GM19240 (cell line): ENCODE data around the gene LZTR1.

Experiments used
- DNase-seq: peaks from one replicate; pipeline ENCODE4 v3.0.0; 2011; ENCODE audit warnings: low spot score; ENCODE audit not compliant: insufficient read length

The LZTR1 gene

DNA sequence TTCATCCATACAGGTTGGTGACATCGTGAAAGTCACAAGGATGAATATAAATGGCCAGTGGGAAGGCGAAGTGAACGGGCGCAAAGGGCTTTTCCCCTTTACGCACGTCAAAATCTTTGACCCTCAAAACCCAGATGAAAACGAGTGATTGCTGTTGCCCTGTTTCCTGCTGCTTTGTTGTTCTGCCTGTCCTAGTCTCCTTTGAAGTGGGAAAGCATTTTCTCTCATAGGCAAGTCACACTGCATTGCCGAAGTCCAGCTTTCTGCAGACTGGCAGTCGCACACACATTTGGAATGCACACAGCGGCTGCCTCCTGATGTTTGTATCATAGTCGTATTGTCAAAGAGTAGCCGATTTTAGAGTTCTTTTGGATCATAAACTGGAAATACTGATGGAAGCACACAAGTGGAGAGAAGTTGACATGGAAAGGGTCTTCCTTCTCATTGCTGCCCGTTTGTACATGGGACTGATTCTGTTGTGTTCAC, 32.4 kb upstream of the LZTR1 start:
- DNase-seq, result no peak

DNA sequence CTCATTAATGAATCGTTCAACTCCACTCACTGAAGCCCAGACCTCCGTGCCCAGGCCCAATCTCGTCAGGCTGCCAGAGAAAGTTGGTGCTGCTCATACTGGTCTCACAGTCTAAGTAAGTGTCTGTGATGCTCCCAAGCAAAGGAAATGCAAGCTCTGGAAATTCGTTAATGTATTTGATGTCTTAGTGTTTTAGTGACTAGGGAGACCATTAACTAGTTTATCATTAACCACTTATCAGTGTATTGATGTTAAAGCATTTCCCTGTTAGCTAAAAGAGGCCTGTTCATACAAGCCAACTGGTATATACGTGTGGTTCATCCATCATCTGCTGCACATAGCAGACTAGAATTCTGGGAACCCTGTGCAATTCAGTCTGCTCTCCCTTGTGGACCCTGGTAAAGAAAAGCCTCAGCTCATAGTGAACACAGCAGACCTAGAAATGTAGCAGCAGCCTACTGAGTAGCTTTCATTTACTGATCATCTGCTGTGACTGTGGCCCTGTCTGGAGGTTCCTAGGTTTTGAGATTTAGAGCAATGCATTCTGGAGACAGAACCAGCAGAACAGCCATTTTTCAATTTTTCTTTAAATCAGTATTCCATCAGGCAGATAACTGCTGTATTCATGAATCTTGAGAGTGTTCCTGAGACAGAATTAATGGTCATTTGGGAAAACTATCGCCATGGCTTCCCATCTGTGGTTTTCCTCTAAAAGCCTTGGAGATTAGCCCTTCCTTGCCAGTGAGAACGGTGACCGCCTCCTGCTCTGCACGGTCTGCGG, 30.8 kb upstream of the LZTR1 start:
- no peak for DNase-seq

DNA sequence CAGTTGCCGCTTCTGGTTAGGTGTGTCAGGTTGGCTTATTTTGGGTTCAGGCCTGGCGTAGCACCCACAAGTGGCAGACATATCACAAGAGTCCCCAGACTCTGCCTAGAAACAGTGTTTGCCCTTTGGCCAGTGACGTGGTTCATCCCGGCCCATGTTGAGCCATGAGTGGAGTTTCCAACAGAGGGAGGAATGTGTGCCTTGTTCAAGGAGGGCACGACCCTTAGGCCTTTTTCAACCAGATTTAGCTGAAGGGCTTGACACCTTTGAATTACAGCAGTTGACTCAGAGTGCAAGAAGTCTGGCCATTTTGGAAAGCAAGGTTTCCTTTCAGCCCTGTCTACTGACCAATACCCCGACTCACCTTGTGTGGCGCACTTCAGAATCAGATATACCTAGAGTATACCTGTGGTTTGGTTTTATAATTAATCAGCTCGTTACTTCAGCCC, 30.1 kb upstream of the LZTR1 start:
- DNase-seq, result no peak

DNA sequence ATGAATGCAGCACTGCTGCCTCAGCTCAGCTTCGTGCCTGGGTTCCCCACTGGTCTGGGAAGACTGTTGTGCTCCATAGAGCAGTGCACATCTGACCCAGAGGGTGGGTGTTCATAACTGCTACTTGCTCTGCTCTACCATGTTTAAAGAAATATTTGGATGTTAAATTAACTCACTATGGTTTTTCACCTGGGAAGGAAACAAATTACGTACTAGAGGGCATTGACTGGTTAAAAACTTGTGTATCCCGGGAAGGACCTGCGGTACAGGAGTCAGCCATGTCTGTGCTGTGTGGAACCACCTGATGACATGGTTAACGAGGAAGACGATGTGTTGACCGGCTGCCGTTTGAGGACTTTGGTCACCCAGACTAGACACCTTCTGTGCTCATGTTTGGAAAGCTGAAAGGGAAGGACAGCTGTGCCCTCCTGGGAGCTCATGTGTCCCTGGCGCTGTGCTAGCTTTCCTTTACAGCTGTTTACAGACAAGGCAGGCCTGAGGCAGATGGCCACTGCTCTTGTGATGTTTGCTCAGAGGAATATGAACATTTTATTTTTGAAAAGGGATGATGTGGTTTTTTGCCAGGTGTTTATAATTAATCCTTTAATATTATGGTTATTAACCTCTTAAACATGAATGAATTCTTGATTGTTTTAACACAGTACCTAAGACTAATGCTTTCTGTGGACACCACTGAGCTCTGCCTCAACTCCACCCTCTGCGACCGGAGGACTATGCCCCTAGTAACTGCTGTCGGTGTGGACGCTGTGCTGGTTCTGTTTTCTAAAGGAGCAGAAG, 29.4 kb upstream of the LZTR1 start:
- DNase-seq, result no peak

DNA sequence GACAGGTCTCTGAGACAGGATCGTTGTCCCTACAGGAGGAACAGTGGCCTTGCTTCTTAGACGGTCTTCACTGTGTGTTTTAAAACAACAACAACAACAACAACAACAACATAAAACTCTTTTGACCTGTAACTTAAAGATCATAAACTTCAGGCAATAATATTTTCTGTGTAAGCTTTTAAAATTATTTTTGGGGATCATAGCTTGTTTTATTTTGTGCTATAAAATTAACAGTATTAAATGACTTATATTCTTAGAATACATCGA, 28.8 kb upstream of the LZTR1 start:
- no peak for DNase-seq

DNA sequence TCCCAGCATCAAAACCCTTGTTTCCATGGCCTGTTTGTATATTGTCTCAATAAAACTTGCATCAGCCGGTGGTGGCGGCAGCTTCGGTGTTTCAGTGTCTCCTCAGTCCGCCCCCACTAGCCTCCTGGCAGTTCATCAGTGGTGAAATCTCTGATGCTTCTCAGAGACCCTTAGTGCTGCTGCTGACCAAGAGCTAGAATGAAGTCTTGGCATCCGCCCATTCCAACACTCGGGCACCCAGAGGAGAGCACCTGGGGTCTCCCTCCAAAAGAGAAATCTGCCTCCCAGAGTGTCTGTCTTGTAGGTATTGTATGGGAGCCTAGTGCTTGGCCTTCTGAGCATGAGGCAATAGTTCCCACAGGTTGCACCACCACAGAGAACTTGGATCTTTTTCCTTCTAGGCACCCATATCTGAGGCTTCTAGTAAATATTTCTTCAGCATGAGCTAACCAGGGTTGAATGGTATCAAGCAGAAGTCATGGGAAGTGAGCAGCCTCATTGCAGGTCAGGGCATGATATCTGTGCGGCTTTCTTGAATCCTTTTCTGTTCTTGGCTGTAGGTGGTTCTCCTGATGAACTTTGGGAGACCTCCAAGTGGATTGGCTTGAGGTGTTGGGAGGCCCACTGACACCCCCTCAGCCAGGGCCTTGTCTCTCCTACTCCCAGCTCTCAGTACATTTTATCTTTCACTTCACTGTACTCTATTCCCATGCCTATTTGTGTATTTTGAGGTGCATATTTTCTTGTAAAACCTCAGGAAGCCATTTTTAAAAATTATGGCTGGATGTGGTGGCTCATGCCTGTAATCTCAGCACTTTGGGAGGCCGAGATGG, 28.2 kb upstream of the LZTR1 start:
- no peak for DNase-seq

DNA sequence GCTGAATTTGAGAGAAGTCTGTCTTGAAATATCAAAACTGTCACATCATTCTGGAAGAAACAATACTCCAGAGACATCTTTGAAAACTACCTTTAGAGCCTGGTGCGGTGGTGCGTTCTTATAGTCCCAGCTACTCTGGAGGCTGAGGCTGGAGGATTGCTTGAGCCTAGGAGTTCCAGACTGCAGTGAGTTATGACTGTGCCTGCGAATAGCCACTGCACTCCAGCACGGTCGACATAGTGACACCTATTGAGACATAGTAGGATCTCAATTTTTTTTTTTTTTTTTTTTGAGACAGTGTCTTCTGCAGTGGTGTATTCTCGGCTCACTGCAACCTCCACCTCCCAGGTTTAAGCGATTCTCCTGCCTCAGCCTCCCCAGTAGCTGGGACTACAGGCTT, 26.5 kb upstream of the LZTR1 start:
- DNase-seq, result no peak

DNA sequence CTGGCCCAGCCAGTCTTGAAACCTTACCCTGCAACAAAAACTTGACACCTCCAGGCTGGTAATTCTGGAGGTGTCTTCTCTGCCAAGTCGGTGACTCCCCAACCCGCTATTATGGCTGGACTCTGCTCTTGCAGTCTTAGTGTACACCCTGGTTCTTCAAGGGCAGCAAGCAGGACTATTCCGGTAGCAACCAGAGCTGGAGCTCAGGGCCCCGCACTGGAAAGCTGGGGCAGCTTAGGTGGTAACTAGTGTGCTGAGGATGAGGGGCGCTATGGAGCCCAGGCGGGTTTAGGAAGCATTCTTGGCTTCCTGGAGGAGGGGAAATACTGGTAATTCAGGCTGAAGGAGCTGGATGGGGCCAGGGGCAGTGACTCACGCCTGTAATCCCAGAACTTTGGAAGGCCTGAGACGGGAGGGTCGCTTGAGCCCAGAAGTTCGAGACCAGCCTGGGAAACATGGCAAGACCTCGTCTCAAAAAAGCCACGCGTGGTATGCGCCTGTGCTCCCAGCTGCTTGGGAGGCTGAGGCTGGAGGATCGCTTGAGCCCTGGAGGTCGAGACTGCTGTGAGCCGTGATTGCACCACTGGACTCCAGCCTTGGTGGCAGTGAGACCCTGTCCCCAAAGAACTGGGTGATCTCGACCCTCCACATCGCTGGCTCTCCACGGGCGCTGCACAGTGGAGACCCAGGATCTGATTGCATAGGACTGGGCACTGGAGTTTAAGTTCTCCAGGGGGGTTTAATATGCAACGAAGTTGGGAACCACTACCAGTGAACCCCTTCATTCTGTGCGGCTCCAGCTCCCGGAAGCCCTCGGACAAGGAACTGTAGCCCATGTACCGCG, 25.6 kb upstream of the LZTR1 start:
- DNase-seq, result no peak

DNA sequence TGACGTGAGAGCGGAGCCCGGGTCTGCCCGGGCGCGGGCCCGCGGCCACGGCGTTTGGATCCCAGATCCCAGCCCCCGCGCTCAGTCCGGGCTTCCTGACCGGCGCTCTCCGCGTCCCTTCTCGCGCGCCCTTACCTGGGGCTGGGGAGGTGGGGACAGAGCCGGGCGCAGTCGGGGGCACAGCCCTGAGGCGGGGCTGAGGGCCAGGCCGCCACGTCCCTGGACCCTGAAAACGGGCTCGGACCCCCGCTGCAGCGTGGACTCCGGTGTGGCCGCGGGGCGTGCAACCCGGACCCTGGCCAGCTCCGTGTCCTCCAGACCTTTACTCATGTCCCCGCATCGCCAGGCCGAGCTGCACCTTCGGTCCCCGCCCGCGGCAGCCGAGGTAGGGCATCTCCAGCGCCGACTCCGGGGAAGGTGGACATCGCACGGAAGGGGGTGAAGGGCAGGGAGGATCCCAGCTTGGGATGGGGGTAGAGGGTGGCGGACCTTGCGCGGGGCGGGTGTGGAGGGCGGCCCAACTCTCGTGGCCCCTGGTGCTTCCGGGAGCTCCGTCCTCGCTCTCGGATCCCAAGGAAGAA, 24.9 kb upstream of the LZTR1 start:
- no peak for DNase-seq

DNA sequence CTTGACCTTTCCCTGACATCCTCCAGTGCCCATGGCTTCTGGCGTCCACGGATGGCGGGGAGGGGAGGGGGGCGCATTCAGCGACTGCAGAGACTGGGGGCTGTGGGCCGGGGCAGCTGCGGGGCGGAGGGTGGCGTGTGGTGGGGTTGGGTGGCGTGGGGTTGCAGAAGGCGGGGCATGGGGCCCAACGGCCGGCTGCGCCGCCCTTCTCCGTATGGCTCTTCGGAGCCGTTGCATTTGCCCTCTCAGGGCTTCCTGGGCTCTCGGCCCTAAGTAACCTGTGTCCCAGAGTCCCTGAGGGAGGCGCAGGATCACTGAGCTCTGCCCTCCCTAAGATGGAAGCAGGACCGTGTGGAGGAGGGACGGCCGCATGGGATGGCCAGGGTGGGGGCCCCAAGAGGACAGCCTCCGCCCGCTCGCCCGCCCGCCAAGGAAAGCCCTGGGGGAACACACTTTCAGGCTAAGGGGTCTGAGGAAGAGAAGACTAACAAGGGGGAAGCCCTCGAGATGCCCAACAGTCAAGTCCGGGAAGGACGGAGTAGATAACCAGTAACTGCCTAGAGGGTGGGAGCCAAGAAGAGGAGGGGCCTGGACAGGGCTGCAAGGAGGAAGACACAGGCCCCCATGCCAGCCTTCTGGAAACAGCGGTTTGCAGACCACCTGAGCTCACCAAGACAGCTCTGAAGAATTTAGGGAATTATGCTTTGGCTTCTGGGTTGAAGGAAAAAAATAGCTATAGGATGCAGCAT, 24.2 kb upstream of the LZTR1 start:
- no peak for DNase-seq

DNA sequence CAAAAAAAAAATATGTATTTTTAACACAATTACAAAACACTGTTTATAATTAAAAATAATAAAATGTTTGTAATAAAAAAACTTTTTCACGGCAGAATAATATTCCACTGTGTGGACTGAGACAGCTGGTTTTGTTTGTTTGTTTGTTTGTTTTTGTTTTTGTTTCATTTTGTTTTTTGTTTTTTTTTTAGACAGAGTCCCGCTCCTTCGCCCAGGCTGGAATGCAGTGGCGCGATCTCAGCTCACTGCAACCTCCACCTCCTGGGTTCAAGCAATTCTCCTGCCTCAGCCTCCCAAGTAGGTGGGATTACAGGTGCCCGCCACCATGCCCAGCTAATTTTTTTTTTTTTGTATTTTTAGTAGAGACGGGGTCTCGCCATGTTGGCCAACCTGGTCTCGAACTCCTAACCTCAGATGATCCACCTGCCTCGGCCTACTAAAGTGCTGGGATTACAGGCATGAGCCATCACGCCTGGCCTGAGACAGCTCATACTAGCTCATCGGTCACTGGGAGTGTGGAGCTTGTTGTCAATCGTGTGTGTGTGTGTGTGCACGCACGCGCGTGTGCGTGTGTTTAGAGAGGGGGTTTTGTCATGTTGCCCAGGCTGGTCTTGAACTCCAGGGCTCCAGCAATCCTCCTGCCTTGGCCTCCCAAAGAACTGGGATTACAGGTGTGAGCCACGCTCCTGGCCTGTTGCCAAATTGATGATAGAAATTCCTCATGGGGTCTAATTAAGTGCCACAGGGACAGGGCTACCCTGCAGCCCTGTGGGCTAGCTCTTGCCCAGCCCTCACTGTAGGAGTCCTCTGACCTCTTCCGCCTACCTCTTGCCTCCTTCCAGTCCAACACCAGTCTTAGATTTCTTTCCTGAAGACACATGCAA, 22.3 kb upstream of the LZTR1 start:
- DNase-seq, result no peak

DNA sequence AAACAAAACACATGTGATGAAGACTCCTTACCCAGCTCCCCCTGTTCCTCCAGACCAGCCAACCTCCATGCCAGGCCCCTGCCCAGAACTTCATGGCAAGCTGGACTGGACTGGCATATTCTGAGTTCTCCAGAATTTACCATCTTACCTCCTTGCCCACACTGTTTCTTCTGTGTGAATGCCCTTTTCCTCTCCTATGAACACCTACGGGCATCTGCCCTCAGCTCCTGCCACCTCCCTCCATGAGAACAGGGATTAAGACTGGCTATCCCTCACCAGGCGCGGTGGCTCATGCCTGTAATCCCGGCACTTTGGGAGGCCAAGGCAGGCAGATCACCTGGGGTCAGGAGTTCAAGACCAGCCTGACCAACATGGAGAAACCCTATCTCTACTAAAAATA, 21.5 kb upstream of the LZTR1 start:
- DNase-seq, result no peak

DNA sequence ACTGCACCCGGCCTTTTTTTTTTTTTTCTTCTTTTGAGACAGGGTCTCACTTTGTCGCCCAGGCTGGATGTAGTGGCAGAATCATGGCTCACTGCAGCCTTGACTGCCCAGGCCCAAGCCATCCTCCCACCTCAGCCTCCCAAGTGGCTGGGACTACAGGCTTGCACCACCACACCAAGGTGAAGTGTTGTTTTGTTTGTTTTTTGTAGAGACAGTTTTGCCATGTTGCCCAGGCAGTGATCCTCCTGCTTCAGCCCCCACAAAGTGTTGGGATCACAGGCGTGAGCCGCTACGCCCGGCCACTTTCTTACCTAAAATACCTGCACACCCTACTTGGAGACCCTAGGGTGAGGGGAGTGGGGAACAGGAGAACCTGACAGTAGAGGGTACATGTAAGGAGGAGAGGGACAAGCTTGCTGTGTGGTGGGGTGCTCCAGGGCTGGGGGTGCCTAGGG, 19.6 kb upstream of the LZTR1 start:
- no peak for DNase-seq

DNA sequence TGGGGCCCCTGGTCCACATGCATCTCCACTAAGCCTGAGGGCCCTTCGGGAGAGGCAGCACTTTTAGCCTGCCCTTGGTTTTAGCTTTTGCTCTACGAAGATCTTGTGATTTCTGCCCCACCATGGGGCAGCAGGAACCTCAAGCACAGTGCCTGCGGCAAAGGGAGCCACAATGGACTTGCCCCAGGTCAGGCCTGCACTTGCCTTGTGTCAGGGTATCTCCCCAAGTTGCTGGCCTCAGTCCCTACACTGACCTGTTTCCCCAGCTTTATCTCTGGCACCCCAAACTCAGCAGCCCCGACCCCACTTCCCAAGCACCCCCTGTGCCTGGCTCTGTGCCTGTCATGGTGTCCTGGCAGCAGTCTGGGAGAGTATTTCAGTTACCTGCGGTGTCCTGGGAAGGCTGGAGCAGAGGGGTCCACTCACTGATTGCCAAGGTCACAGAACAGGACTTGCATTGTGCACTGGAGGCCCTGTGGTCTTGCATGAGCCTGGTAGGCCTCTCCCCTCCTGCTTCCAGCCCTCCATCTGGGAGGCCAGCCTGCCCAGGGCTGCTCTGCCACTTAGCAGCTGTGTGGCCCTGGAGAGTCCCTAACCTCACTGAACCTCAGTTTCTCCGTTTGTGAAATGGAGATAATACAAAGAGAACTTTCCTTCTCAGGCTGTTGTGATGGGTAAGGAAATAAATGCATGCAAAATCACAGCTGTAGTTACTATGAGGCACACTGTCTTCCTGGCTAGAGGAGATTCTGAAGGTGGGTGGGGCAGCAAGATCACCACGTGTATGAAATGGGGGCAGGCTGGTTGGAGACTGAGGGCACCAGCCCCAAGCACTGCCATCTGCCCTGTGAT, 18.7 kb upstream of the LZTR1 start:
- no peak for DNase-seq

DNA sequence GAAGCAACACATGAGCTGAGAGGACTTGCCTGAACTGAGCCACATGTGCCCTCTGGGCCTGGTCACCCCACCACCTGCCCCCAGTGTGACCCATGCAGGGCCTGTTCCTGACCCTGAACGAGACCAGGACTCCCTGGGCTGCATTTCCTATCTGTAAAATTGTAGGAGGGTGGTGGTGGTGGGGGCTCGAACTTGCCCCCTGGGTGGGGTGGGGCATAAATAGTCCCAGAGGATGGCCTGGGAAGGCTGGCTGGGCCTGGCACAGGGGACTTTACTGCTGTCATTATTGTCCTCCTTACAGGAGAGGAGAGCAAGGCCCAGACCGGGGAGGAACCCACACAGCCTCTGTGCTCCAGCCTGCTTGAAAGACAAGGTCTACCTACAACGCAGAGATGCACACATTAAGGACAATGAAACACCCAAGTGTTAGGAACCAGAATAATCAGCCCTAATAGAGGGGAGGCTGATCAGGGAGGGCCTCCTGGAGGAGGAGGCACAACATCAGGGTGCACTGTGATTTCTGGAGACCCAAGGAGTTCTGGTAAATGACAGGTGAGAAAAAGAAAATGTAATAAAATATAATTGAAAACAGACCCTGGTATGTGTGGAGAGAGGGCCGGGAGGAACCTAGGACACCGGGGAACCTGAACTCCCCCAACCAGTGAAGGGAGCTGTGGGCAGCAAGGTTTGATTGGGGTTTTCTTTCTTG, 17.9 kb upstream of the LZTR1 start:
- no peak for DNase-seq

DNA sequence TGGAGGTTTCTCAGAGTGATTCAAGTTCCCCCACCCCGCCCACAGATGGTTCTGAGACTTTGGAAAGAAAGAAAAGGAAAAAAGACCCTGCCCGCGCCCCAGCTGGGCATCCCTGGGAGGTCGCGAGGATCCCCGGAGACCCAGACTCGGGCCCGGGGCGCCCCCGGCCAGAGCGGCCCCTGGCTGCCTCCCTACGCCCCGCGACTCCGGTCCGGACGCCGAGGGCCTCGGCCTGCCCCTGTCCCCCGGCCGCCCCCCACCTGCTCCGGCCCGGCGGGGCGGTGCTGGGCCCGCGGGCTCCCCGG, 17.3 kb upstream of the LZTR1 start:
- no peak for DNase-seq

DNA sequence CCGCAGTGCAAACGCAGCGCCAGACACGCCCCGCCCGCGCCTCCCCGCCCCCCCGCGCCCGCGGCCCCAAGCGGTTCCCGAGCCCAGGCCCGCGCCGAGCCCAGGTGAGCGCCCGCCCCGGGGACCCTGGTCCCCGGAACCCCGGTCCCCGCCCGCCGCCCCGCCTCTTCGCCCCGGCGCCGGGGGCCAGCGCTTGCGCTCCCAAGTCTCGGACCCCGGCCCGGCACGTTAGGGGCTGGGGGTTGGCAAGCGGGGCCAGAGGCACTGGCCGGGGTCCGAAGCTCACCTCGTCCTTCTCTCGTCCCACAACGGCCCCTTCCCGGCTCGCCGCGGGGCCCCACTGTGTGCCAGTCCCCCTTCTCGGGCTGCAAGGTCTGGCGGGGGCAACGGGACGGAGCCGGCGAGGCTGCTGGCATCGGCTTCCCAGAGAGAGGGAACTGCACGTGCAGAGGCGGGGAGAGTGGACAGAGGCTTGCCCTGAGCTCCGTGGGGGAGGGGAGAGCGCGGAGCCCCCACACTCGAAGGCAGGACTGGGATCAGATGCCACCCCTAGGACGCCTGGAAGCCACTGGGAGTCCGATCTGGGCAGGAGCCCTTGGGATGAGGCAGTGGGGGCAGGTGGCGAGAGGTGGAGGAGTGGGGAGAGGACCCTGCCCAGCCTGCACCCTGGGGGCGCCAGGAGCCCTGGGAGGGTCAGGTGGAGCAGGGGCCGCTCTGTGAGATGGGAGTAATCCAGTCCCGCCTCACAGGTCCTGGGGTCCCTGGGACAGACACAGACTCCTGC, 16.8 kb upstream of the LZTR1 start:
- no peak for DNase-seq
